ENCODE results near the gene GPR153. TPM values are rescaled to one million over a fixed set of nuclear protein-coding genes. Genes with fewer than 3 reads are reported as not detected.

Gene GPR153
- total and polyA plus RNA-seq, 2 of the 13 experiments (the other 11 are each of a cell fraction or from before 2014, with no cell fraction given): 0.22 to 0.31 TPM

DNA sequence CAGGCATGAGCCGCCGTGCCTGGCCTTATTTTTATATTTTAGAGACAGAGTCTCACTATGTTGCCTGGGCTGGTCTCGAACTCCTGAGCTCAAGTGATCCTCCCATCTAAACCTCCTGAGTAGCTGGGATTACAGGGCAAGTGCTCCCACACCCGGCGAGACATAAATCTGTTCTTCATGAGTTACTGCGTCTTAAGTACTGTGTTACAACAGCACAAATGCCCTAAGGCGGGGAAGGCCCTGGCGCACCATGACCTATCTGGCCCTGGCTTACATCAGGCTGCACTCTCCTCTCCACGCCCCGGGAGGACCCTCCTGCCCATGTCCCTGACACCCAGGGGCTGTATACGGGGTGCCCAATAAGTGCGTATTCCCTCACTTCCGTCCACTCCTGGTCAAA is 4.3 kb downstream of the GPR153 start:
- DNase-seq (ENCODE audit: low spot score): no peak
- 48% methylated on average over 12 of the region's 13 CpGs for WGBS (ENCODE audit: low lambda C conversion rate)
- no peak overlapping the region for H3K4me3 ChIP-seq (replicated peaks in 1 of 3; ENCODE audit: insufficient read depth in 1 of 3, low read depth in 2 of 3, low read length in 3 of 3)
- TF ChIP-seq ZNF225 (CRISPR knock-in tag; IDR thresholded peaks at IDR 0.05) (no peak), HDAC6 (IDR thresholded peaks at IDR 0.05; ENCODE audit: low read depth, low read length) (no peak), NR2F1 (CRISPR knock-in tag; IDR thresholded peaks at IDR 0.05) (no peak), ZSCAN29 (CRISPR knock-in tag; conservative IDR thresholded peaks at IDR 0.05) (no peak), ZNF292 (CRISPR knock-in tag; IDR thresholded peaks at IDR 0.05; ENCODE audit: borderline replicate concordance, low read depth) (no peak), ZNF724P (CRISPR knock-in tag; IDR thresholded peaks at IDR 0.05; ENCODE audit: borderline replicate concordance) (no peak)
- TF ChIP-seq, protein P1, sequence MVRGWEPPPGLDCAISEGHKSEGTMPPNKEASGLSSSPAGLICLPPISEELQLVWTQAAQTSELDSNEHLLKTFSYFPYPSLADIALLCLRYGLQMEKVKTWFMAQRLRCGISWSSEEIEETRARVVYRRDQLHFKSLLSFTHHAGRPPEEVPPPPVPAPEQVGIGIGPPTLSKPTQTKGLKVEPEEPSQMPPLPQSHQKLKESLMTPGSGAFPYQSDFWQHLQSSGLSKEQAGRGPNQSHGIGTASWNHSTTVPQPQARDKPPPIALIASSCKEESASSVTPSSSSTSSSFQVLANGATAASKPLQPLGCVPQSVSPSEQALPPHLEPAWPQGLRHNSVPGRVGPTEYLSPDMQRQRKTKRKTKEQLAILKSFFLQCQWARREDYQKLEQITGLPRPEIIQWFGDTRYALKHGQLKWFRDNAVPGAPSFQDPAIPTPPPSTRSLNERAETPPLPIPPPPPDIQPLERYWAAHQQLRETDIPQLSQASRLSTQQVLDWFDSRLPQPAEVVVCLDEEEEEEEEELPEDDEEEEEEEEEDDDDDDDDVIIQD (CRISPR knock-in tag; IDR thresholded peaks at IDR 0.05; ENCODE audit: low read depth): no peak
- H3K79me2 ChIP-seq (ENCODE audit: insufficient read depth, low read length): no peaks in the 10 kb centered on the region
- H4K20me1 ChIP-seq (ENCODE audit: insufficient read depth, low read length): no peaks in the 10 kb centered on the region
- BruUV-seq (replicated peaks): no TSS peak
- in situ Hi-C loops (cut with HindIII; ENCODE audit: extremely low pct_ligation_motif_present, low pct_unique_long_range_greater_than_20kb) (no loop called here), intact Hi-C loops (cut with micrococcal nuclease; ENCODE audit: unreplicated experiment) (no loop called here)
- no peak overlapping the region for H2AFZ ChIP-seq (ENCODE audit: low read length)
- H3K4me2 ChIP-seq (ENCODE audit: low read depth, low read length): no peak overlapping the region
- peaks cover 0 to 15% of the 10 kb centered on the region in 2 experiments; a peak in 3 of 5 replicates for H3K27me3 ChIP-seq (ENCODE audit: control insufficient read depth in 1 of 2, insufficient read depth in 2 of 2, low read length in 2 of 2)
- H3K36me3 ChIP-seq (replicated peaks in 1 of 2; ENCODE audit: control insufficient read depth in 1 of 2, insufficient read depth in 2 of 2, low read length in 2 of 2): no peaks in the 10 kb centered on the region
- ATAC-seq: no peak
- ChIA-PET CTCF (ENCODE audit: low intra/inter-chr PET ratio, low total read pairs) (no interaction called here), POLR2A (no interaction called here)
- FAIRE-seq: no peak
- no peaks in the 10 kb centered on the region for H3K9me3 ChIP-seq (ENCODE audit: low read length)
- peaks cover 24% of the 10 kb centered on the region for H3K4me1 ChIP-seq (ENCODE audit: insufficient read depth, low read length)
- no peak overlapping the region for H3K9ac ChIP-seq (ENCODE audit: insufficient read depth, low read depth, low read length)
- H3K27ac ChIP-seq (ENCODE audit: extremely low read length, insufficient read depth, low read length): no peak overlapping the region

DNA sequence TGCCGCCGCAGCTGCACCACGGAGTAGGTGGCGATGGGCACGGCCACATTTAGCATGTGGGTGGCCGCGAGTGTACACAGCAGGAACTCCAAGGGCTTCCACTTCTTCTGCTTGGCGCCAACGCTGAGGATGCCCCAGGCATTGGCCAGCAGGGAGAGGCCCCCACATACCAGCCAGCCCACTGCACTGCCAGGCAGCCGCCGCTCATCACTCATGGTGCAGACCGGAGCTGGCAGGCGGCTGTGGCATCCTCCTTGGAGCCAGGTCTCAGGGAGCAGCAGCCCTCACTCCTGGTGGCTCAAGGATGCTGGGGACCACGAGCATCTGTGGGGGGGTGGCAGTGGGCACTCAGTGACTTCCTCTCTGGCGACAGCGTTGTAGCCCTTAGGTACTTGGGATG is 6.2 kb downstream of the GPR153 start:
- H3K79me2 ChIP-seq (ENCODE audit: insufficient read depth, low read length): no peaks in the 10 kb centered on the region
- H3K4me1 ChIP-seq (ENCODE audit: insufficient read depth, low read length): peaks cover 22% of the 10 kb centered on the region
- WGBS (ENCODE audit: low lambda C conversion rate): 87% methylated on average over 5 of the region's 16 CpGs
- ATAC-seq (no peak), FAIRE-seq (no peak), DNase-seq (ENCODE audit: low spot score) (no peak)
- no peak overlapping the region for H3K27ac ChIP-seq (ENCODE audit: extremely low read length, insufficient read depth, low read length)
- no peaks in the 10 kb centered on the region for H3K9me3 ChIP-seq (ENCODE audit: low read length)
- CTCF ChIA-PET (ENCODE audit: low intra/inter-chr PET ratio, low total read pairs): no interaction called here
- peaks cover 5 to 29% of the 10 kb centered on the region in 2 experiments; a peak in 3 of 5 replicates for H3K27me3 ChIP-seq (ENCODE audit: control insufficient read depth in 1 of 2, insufficient read depth in 2 of 2, low read length in 2 of 2)
- intact Hi-C loops (cut with micrococcal nuclease; ENCODE audit: unreplicated experiment) (no loop called here), in situ Hi-C loops (cut with HindIII; ENCODE audit: extremely low pct_ligation_motif_present, low pct_unique_long_range_greater_than_20kb) (no loop called here)
- H3K4me2 ChIP-seq (ENCODE audit: low read depth, low read length): no peak overlapping the region
- H3K36me3 ChIP-seq (replicated peaks in 1 of 2; ENCODE audit: control insufficient read depth in 1 of 2, insufficient read depth in 2 of 2, low read length in 2 of 2): no peaks in the 10 kb centered on the region
- H3K9ac ChIP-seq (ENCODE audit: insufficient read depth, low read depth, low read length): no peak overlapping the region
- BruUV-seq (replicated peaks): no TSS peak
- no peak overlapping the region for H3K4me3 ChIP-seq (replicated peaks in 1 of 3; ENCODE audit: insufficient read depth in 1 of 3, low read depth in 2 of 3, low read length in 3 of 3)
- no peak overlapping the region for H2AFZ ChIP-seq (ENCODE audit: low read length)
- POLR2A ChIA-PET: no interaction called here
- H4K20me1 ChIP-seq (ENCODE audit: insufficient read depth, low read length): no peaks in the 10 kb centered on the region
- TF ChIP-seq TCF7 (IDR thresholded peaks at IDR 0.05; ENCODE audit: low read depth): no peak
- TF ChIP-seq ZNF329 (CRISPR knock-in tag; IDR thresholded peaks at IDR 0.05; ENCODE audit: low read depth): no peak
- no peak for TF ChIP-seq ZNF616 (CRISPR knock-in tag; IDR thresholded peaks at IDR 0.05; ENCODE audit: low read depth)
- TF ChIP-seq, protein P2, sequence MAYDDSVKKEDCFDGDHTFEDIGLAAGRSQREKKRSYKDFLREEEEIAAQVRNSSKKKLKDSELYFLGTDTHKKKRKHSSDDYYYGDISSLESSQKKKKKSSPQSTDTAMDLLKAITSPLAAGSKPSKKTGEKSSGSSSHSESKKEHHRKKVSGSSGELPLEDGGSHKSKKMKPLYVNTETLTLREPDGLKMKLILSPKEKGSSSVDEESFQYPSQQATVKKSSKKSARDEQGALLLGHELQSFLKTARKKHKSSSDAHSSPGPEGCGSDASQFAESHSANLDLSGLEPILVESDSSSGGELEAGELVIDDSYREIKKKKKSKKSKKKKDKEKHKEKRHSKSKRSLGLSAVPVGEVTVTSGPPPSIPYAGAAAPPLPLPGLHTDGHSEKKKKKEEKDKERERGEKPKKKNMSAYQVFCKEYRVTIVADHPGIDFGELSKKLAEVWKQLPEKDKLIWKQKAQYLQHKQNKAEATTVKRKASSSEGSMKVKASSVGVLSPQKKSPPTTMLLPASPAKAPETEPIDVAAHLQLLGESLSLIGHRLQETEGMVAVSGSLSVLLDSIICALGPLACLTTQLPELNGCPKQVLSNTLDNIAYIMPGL (CRISPR knock-in tag; IDR thresholded peaks at IDR 0.05; ENCODE audit: borderline replicate concordance in 1 of 2, low read depth in 1 of 2): no peak
- no peak for TF ChIP-seq ZBTB1 (CRISPR knock-in tag; IDR thresholded peaks at IDR 0.05; ENCODE audit: borderline replicate concordance)
- no peak for TF ChIP-seq SRSF9 (IDR thresholded peaks at IDR 0.05; ENCODE audit: borderline replicate concordance, insufficient read depth, low read depth, low read length, poor library complexity, severe bottlenecking)
- TF ChIP-seq, protein P3, sequence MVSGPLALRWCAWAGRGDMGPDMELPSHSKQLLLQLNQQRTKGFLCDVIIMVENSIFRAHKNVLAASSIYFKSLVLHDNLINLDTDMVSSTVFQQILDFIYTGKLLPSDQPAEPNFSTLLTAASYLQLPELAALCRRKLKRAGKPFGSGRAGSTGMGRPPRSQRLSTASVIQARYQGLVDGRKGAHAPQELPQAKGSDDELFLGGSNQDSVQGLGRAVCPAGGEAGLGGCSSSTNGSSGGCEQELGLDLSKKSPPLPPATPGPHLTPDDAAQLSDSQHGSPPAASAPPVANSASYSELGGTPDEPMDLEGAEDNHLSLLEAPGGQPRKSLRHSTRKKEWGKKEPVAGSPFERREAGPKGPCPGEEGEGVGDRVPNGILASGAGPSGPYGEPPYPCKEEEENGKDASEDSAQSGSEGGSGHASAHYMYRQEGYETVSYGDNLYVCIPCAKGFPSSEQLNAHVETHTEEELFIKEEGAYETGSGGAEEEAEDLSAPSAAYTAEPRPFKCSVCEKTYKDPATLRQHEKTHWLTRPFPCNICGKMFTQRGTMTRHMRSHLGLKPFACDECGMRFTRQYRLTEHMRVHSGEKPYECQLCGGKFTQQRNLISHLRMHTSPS (CRISPR knock-in tag; IDR thresholded peaks at IDR 0.05; ENCODE audit: low read depth): no peak

Data from HepG2 (cell line).